Neural cell (in vitro differentiated cells): ENCODE measurements around the gene PRUNE2. TPM values are rescaled to one million over a fixed set of nuclear protein-coding genes. Genes with fewer than 3 reads are reported as not detected.

ENCODE experiments used
- H2AFZ ChIP-seq: fragments of 200-600, 300-800 bp; sonication (generic), shearing (Covaris generic); 2 replicates; pipeline ENCODE4 v1.6.0; 2014; ENCODE audit warnings: low read depth, mild to moderate bottlenecking, antibody characterized with exemption, low read length, moderate library complexity
- H3F3A ChIP-seq: fragments of 200-600 bp; shearing (Covaris generic); 2 replicates; pipeline ENCODE4 v1.6.1; 2016; ENCODE audit warnings: mild to moderate bottlenecking, moderate library complexity, mixed read lengths, antibody characterized with exemption, low read length; ENCODE audit not compliant: insufficient read depth, poor library complexity, severe bottlenecking
- H3K27ac ChIP-seq: fragments of 200-600, 300-800 bp; sonication (generic), shearing (Covaris generic); 2 replicates; pipeline ENCODE4 v1.5.1; 2014; ENCODE audit warnings: mild to moderate bottlenecking, low read length, moderate library complexity
- H3K27me3 ChIP-seq: fragments of 300-800, 200-600 bp; sonication (generic), shearing (Covaris generic); 2 replicates; pipeline ENCODE4 v1.6.0; 2014; ENCODE audit warnings: mild to moderate bottlenecking, low read depth, low read length, moderate library complexity; ENCODE audit not compliant: insufficient read depth
- H3K36me3 ChIP-seq: fragments of 300-800, 200-600 bp; sonication (generic), shearing (Covaris generic); 2 replicates; pipeline ENCODE4 v1.5.1; 2014; ENCODE audit warnings: mild to moderate bottlenecking, antibody characterized with exemption, low read length, moderate library complexity; ENCODE audit not compliant: insufficient read depth
- H3K4me2 ChIP-seq: fragments of 300-800, 200-600 bp; sonication (generic), shearing (Covaris generic); 2 replicates; pipeline ENCODE4 v1.6.0; 2014; ENCODE audit warnings: mild to moderate bottlenecking, low read length
- H3K4me3 ChIP-seq: fragments of 300-800, 200-600 bp; sonication (generic), shearing (Covaris generic); 2 replicates; pipeline ENCODE4 v1.5.1; 2014; ENCODE audit warnings: mild to moderate bottlenecking, low read length, moderate library complexity
- H3K79me2 ChIP-seq: fragments of 200-600 bp; shearing (Covaris generic); replicated peaks from 2 replicates; pipeline ENCODE4 v1.6.0; 2014; ENCODE audit warnings: mild to moderate bottlenecking, low read length, moderate library complexity; ENCODE audit not compliant: insufficient read depth
- H3K9ac ChIP-seq: fragments of 300-800, 200-600 bp; sonication (generic), shearing (Covaris generic); 2 replicates; pipeline ENCODE4 v1.6.1; 2016; ENCODE audit warnings: mild to moderate bottlenecking, low read length, mixed read lengths
- H3K9me2 ChIP-seq: fragments of 200-600 bp; shearing (Covaris generic); 2 replicates; pipeline ENCODE4 v1.6.1; 2016; ENCODE audit warnings: mild to moderate bottlenecking, low read length, mixed read lengths; ENCODE audit not compliant: insufficient read depth
- H3K9me3 ChIP-seq: fragments of 200-600, 300-800 bp; sonication (generic), shearing (Covaris generic); 2 replicates; pipeline ENCODE4 v1.6.1; 2016; ENCODE audit warnings: mild to moderate bottlenecking, mixed run types, low read length, moderate library complexity, mixed read lengths
- H4K20me1 ChIP-seq: fragments of 200-600 bp; shearing (Covaris generic); 2 replicates; pipeline ENCODE4 v1.6.1; 2016; ENCODE audit warnings: mild to moderate bottlenecking, mixed run types; ENCODE audit not compliant: insufficient read depth
- EP300 ChIP-seq: fragments of 450-650 bp; conservative IDR thresholded peaks from 2 replicates; pipeline ENCODE4 v1.6.1; 2014; ENCODE audit warnings: antibody characterized with exemption, mild to moderate bottlenecking, moderate library complexity; ENCODE audit not compliant: poor library complexity, severe bottlenecking
- EZH2 ChIP-seq: fragments of 200-600, 300-800 bp; shearing (Covaris generic), sonication (generic); IDR thresholded peaks from 2 replicates; pipeline ENCODE4 v1.6.1; 2014; ENCODE audit warnings: antibody characterized with exemption, low read length, borderline replicate concordance, mild to moderate bottlenecking; ENCODE audit not compliant: insufficient read depth, poor library complexity, severe bottlenecking
- MXI1 ChIP-seq: fragments of 450-650 bp; conservative IDR thresholded peaks from 2 replicates; pipeline ENCODE4 v1.6.1; 2014; ENCODE audit warnings: antibody characterized with exemption, mild to moderate bottlenecking; ENCODE audit not compliant: poor library complexity, severe bottlenecking
- POLR2AphosphoS5 ChIP-seq: IDR thresholded peaks from 2 replicates; pipeline ENCODE4 v1.6.1; 2012
- RAD21 ChIP-seq: fragments of 450-650 bp; conservative IDR thresholded peaks from 2 replicates; pipeline ENCODE4 v1.6.1; 2014; ENCODE audit warnings: antibody characterized with exemption, mild to moderate bottlenecking, moderate library complexity
- SMC3 ChIP-seq: fragments of 450-650 bp; conservative IDR thresholded peaks from 2 replicates; pipeline ENCODE4 v1.6.1; 2014; ENCODE audit warnings: antibody characterized with exemption, mild to moderate bottlenecking, moderate library complexity; ENCODE audit not compliant: poor library complexity
- TAF1 ChIP-seq: IDR thresholded peaks from 2 replicates; pipeline ENCODE4 v1.6.1; 2012; ENCODE audit warnings: low read depth
- polyA plus RNA-seq: library from polyadenylated mRNA; depleted of rRNA; stranded (reverse); fragments of >200 nt; gene quantifications from 2 replicates; pipeline ENCODE4 v1.2.3, GENCODE V29; 2014
- TF ChIP-seq, protein P1 (sequence below): fragments of 450-650 bp; IDR thresholded peaks from 2 replicates; pipeline ENCODE4 v1.5.1; 2014; ENCODE audit warnings: antibody characterized with exemption, mild to moderate bottlenecking, moderate library complexity; ENCODE audit not compliant: poor library complexity, severe bottlenecking
- TF ChIP-seq, protein P2 (sequence below): IDR thresholded peaks from 2 replicates; pipeline ENCODE4 v1.6.1; 2012; ENCODE audit warnings: borderline replicate concordance

Gene PRUNE2
- polyA plus RNA-seq, 1 donor from 2014 or later: 9.7 TPM

DNA sequence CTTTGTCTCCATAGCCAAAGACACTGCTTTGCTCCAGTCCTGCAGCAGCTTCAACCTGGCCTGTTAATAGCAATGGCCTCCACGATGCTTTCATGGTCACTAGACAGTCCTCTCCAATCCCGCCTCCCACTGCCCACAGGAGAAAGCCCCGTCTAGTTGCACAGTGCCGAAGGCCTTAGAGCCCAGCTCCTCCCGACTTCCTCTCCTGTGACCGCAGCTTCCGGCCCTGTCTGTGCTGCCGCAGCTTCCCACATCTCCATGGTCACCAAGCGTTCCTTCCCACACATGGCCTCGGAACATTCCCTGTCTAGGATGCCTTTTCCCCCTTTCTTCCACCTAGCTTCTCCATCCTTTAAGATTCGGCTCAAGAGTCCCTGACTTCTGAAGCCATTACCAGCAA is 118.2 kb downstream of the PRUNE2 start:
- Histone ChIP-seq H4K20me1 (no peaks in the 10 kb centered on the region), H3K27ac (no peak overlapping the region), H3K9me3 (no peaks in the 10 kb centered on the region), H3F3A (no peaks in the 10 kb centered on the region), H3K79me2 (no peaks in the 10 kb centered on the region), H2AFZ (no peak overlapping the region), H3K27me3 (no peaks in the 10 kb centered on the region), H3K4me3 (no peak overlapping the region), H3K4me2 (no peak overlapping the region), H3K9ac (no peak overlapping the region), H3K36me3 (no peaks in the 10 kb centered on the region), H3K9me2 (no peaks in the 10 kb centered on the region)
- TF ChIP-seq EP300 (no peak), EZH2 (no peak)
- TF ChIP-seq, protein P1, sequence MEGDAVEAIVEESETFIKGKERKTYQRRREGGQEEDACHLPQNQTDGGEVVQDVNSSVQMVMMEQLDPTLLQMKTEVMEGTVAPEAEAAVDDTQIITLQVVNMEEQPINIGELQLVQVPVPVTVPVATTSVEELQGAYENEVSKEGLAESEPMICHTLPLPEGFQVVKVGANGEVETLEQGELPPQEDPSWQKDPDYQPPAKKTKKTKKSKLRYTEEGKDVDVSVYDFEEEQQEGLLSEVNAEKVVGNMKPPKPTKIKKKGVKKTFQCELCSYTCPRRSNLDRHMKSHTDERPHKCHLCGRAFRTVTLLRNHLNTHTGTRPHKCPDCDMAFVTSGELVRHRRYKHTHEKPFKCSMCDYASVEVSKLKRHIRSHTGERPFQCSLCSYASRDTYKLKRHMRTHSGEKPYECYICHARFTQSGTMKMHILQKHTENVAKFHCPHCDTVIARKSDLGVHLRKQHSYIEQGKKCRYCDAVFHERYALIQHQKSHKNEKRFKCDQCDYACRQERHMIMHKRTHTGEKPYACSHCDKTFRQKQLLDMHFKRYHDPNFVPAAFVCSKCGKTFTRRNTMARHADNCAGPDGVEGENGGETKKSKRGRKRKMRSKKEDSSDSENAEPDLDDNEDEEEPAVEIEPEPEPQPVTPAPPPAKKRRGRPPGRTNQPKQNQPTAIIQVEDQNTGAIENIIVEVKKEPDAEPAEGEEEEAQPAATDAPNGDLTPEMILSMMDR: no peak

DNA sequence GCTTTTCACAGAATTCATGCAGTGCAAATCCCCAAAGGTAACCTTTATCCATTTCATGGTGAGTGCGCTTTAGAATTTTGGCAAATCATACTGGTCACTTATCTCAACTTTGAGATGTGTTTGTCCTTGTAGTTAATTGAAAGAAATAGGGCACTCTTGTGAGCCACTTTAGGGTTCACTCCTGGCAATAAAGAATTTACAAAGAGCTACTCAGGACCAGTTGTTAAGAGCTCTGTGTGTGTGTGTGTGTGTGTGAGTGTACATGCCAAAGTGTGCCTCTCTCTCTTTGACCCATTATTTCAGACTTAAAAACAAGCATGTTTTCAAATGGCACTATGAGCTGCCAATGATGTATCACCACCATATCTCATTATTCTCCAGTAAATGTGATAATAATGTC is 120.4 kb downstream of the PRUNE2 start:
- Histone ChIP-seq H3K79me2 (no peaks in the 10 kb centered on the region), H3K9me2 (no peaks in the 10 kb centered on the region), H3K9ac (no peak overlapping the region), H3K36me3 (no peaks in the 10 kb centered on the region), H3K27ac (no peak overlapping the region), H3K9me3 (no peaks in the 10 kb centered on the region), H3K4me3 (no peak overlapping the region), H3K4me2 (no peak overlapping the region), H3F3A (no peaks in the 10 kb centered on the region), H3K27me3 (no peaks in the 10 kb centered on the region), H2AFZ (no peak overlapping the region), H4K20me1 (no peaks in the 10 kb centered on the region)
- no peak for TF ChIP-seq MXI1
- TF ChIP-seq RAD21: no peak
- TF ChIP-seq, protein P2, sequence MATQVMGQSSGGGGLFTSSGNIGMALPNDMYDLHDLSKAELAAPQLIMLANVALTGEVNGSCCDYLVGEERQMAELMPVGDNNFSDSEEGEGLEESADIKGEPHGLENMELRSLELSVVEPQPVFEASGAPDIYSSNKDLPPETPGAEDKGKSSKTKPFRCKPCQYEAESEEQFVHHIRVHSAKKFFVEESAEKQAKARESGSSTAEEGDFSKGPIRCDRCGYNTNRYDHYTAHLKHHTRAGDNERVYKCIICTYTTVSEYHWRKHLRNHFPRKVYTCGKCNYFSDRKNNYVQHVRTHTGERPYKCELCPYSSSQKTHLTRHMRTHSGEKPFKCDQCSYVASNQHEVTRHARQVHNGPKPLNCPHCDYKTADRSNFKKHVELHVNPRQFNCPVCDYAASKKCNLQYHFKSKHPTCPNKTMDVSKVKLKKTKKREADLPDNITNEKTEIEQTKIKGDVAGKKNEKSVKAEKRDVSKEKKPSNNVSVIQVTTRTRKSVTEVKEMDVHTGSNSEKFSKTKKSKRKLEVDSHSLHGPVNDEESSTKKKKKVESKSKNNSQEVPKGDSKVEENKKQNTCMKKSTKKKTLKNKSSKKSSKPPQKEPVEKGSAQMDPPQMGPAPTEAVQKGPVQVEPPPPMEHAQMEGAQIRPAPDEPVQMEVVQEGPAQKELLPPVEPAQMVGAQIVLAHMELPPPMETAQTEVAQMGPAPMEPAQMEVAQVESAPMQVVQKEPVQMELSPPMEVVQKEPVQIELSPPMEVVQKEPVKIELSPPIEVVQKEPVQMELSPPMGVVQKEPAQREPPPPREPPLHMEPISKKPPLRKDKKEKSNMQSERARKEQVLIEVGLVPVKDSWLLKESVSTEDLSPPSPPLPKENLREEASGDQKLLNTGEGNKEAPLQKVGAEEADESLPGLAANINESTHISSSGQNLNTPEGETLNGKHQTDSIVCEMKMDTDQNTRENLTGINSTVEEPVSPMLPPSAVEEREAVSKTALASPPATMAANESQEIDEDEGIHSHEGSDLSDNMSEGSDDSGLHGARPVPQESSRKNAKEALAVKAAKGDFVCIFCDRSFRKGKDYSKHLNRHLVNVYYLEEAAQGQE: no peak
- no peak for TF ChIP-seq EZH2
- no peak for TF ChIP-seq EP300
- no peak for TF ChIP-seq SMC3
- TF ChIP-seq POLR2AphosphoS5: no peak
- no peak for TF ChIP-seq TAF1
- TF ChIP-seq, protein P1: no peak
